Vagina (tissue), 2 donors: ENCODE results near the gene TMEM37. TPM values are rescaled to one million over a fixed set of nuclear protein-coding genes. Genes with fewer than 3 reads are reported as not detected.

Experiments
- DNase-seq, 2 donors: peaks; one replicate each; pipeline ENCODE4 v3.0.0-alpha.2; 2017; ENCODE audit errors: extremely low spot score in 2 of 2
- H3K27ac ChIP-seq: fragments of 200-600 bp; sonication (generic); one replicate; pipeline ENCODE4 v1.5.1; 2019
- H3K27me3 ChIP-seq: fragments of 200-600 bp; sonication (generic); one replicate; pipeline ENCODE4 v1.5.1; 2019
- H3K36me3 ChIP-seq, 2 donors: fragments of 200-600 bp; sonication (generic); one replicate each; pipeline ENCODE4 v1.5.1; 2017 to 2019
- H3K4me1 ChIP-seq: fragments of 200-600 bp; sonication (generic); one replicate; pipeline ENCODE4 v1.5.1; 2019
- H3K4me3 ChIP-seq, 2 donors: fragments of 200-600 bp; sonication (generic); 1 replicate in 1 of 2; 2 replicates in 1 of 2; pipeline ENCODE4 v1.5.1; 2016 to 2019
- H3K9me3 ChIP-seq: fragments of 200-600 bp; sonication (generic); one replicate; pipeline ENCODE4 v1.5.1; 2019
- CTCF ChIP-seq, 3 experiments: fragments of 450-650 bp in 2 of 3; fragments of 200-600 bp in 1 of 3; sonication (generic) in 1 of 3; IDR thresholded peaks; one replicate each; pipeline ENCODE4 v1.5.1; 2017 to 2019; ENCODE audit warnings: antibody characterized with exemption in 3 of 3, mild to moderate bottlenecking in 2 of 3, moderate library complexity in 2 of 3
- POLR2A ChIP-seq, 2 donors: fragments of 450-650 bp; IDR thresholded peaks; one replicate each; pipeline ENCODE4 v1.6.1; 2017; ENCODE audit warnings: antibody characterized with exemption in 2 of 2, mild to moderate bottlenecking in 2 of 2, moderate library complexity in 2 of 2
- POLR2AphosphoS5 ChIP-seq, 2 donors: sonication (generic); formaldehyde crosslinking; IDR thresholded peaks; one replicate each; pipeline ENCODE4 v1.9.0; 2017; ENCODE audit warnings: antibody characterized with exemption in 2 of 2, mild to moderate bottlenecking in 2 of 2, low read depth in 1 of 2; ENCODE audit not compliant: insufficient read depth in 1 of 2
- intact Hi-C: fragments of 100-400 bp; cut with DNase I; formaldehyde crosslinking; loops from one replicate; pipeline ENCODE4 v1.15.1; 2023
- total RNA-seq: library from RNA; depleted of rRNA; stranded (reverse); fragments of >200 nt; gene quantifications from one replicate; pipeline ENCODE4 v1.2.3, GENCODE V29; 2016

The TMEM37 gene
- total RNA-seq, 1 donor from 2014 or later = 3.2 TPM

GRCh38 chr2:119432851-119433522 is 1.3 kb downstream of the TMEM37 start:
- H3K27ac ChIP-seq = peak overlapping the region; percentile 70
- no peak for DNase-seq
- H3K27me3 ChIP-seq = no peaks in the 10 kb centered on the region
- peak overlapping the region; percentile 60 to 65 for H3K4me3 ChIP-seq
- no peaks in the 10 kb centered on the region for H3K9me3 ChIP-seq
- peaks cover 32% of the 10 kb centered on the region for H3K4me1 ChIP-seq
- intact Hi-C loops = no loop called here
- no peaks in the 10 kb centered on the region for H3K36me3 ChIP-seq
- TF ChIP-seq POLR2A (IDR thresholded peaks at IDR 0.05) = no peak
- no peak for TF ChIP-seq CTCF (IDR thresholded peaks at IDR 0.05)
- no peak for TF ChIP-seq POLR2AphosphoS5 (IDR thresholded peaks at IDR 0.05; ENCODE audit: insufficient read depth in 1 of 2, low read depth in 1 of 2)

DNA sequence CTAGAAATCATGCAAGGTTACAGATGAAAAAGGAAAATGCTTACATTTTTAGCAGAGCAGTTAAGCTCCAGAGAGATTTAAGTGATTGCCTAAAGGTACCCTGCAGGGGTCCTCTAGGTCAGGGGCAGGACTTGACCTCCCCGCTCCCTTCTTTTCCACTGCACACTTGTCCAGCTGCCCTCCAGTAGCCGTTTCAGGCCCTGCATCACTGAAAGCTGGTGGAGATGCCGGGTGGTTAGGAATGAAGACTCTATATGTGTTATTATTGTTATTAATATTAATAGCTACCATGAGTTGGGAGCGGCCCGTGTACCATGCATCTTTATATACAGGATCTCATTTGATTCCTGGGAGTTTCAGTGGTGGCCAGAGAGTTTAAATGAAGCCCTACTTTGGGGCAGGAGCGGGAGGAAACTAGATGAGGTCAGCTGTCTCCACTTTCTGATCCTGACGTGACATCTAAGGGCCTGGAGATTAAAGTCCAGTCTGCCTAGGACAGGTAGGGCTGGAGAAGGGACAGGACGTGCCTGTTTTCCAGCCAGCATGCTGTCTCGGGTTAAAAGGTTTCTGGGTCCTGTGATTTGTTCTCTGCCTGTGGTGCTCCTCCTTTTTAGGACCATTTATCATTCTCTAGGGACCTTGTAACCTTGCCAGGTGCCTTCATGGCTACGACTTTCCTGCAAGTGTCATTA is 2.1 kb downstream of the TMEM37 start:
- Histone ChIP-seq H3K36me3 (no peaks in the 10 kb centered on the region), H3K4me3 (no peak overlapping the region), H3K27me3 (no peaks in the 10 kb centered on the region), H3K4me1 (peaks cover 31% of the 10 kb centered on the region), H3K9me3 (no peaks in the 10 kb centered on the region), H3K27ac (no peak overlapping the region)
- no peak for TF ChIP-seq POLR2A (IDR thresholded peaks at IDR 0.05)
- no peak for TF ChIP-seq CTCF (IDR thresholded peaks at IDR 0.05)
- no peak for TF ChIP-seq POLR2AphosphoS5 (IDR thresholded peaks at IDR 0.05; ENCODE audit: insufficient read depth in 1 of 2, low read depth in 1 of 2)
- no peak for DNase-seq
- intact Hi-C loops = no loop called here

DNA sequence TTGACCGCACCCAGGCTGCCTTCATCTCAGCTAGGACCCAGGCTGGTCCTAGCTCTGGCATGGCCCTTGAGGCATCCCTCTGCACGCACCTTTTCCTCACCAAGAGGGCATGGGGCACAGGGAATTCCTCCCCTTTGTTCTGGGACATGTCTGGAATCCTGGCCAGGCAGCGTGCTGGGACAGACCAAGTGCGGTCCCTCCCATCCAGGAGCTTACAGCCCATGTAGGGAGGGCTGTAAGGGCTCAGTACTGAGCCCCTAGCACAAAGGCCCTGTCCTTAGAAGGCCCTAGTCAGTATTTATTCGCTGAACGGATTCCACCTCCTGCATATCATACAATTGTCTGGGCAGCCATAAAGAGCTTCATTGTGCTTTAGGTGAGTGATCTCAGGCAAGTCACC is 3.0 kb downstream of the TMEM37 start:
- Histone ChIP-seq H3K27ac (no peak overlapping the region), H3K27me3 (no peaks in the 10 kb centered on the region), H3K9me3 (no peaks in the 10 kb centered on the region), H3K36me3 (no peaks in the 10 kb centered on the region), H3K4me1 (peaks cover 23% of the 10 kb centered on the region), H3K4me3 (no peak overlapping the region)
- TF ChIP-seq POLR2AphosphoS5 (IDR thresholded peaks at IDR 0.05; ENCODE audit: insufficient read depth in 1 of 2, low read depth in 1 of 2) (no peak), CTCF (IDR thresholded peaks at IDR 0.05) (no peak), POLR2A (IDR thresholded peaks at IDR 0.05) (no peak)
- intact Hi-C loops = no loop called here
- DNase-seq = peak in 1 of 2 donors; percentile 32

GRCh38 chr2:119435081-119435952 is 3.7 kb downstream of the TMEM37 start:
- Histone ChIP-seq H3K27me3 (no peaks in the 10 kb centered on the region), H3K36me3 (no peaks in the 10 kb centered on the region), H3K9me3 (no peaks in the 10 kb centered on the region), H3K4me1 (peaks cover 23% of the 10 kb centered on the region), H3K27ac (no peak overlapping the region), H3K4me3 (no peak overlapping the region)
- TF ChIP-seq POLR2A (IDR thresholded peaks at IDR 0.05) = no peak
- TF ChIP-seq CTCF (IDR thresholded peaks at IDR 0.05) = no peak
- no peak for TF ChIP-seq POLR2AphosphoS5 (IDR thresholded peaks at IDR 0.05; ENCODE audit: insufficient read depth in 1 of 2, low read depth in 1 of 2)
- intact Hi-C loops = no loop called here
- peak in 1 of 2 donors; percentile 54 for DNase-seq
